ENCODE data around the gene PCBP3.

PCBP3 gene

DNA sequence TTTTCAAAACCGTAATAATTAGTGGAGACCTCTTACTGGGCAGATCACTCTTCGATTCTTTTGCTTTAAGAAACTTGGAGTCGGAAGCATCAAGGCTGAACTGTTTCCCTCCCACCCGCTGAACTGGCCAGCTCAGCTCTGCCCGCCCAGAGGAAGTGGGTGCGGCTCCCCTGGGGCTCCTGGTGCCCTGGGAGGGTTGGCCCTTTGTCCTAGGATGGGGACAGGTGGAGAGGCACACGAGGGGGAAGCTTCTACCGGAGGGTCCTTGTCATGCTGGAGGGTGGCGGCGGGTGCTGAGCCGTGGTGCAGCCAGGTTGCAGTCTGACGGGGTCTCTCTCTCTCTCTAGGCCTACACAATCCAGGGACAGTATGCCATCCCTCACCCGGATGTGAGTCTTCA is 273.7 kb downstream of the PCBP3 start:
- DNase-seq, result no peak

GRCh38 chr21:45918011-45918410 is 274.5 kb downstream of the PCBP3 start:
- DNase-seq, result no peak

- no peak for DNase-seq
These were observed 275.4 kb downstream of the PCBP3 start for GRCh38 chr21:45918835-45919447.

GRCh38 chr21:45919593-45919992 is 276.1 kb downstream of the PCBP3 start:
- no peak for DNase-seq

DNA sequence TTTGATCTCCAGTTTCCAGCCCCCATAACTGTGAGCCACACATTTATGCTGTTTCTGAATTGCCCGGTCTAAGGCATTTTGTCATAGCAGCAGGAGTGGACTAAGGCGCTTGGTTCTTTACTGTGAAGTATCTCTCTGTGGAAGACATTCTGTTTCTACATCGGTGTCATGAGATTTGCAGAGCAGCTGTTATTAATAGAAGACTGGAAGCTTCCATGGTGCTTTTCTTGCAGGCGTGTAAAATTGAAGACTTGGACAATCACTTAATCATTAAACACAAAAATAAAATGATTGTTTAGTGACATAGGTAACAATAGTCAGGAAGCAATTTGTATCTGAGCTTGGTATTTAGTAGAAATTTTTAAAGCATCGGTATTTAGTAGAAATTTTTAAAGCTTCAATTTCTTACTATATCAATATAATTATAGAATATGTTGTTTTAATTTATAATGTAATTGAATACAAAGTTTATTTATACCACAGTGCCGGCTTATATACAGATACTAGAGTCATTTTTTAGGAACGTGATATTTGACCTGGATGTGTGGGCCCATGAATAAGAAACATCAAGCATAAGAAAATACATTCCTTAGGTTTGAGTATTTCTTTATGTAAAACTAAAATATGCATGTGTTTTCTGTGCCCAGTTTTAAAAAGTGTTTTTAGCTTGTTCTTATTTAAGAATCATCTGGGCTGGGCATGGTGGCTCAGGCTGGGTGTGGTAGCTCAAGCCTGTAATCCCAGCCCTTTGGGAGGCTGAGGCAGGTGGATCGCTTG is 277.5 kb downstream of the PCBP3 start:
- DNase-seq, result no peak

GRCh38 chr21:45921917-45922316 is 278.4 kb downstream of the PCBP3 start:
- DNase-seq, result no peak

DNA sequence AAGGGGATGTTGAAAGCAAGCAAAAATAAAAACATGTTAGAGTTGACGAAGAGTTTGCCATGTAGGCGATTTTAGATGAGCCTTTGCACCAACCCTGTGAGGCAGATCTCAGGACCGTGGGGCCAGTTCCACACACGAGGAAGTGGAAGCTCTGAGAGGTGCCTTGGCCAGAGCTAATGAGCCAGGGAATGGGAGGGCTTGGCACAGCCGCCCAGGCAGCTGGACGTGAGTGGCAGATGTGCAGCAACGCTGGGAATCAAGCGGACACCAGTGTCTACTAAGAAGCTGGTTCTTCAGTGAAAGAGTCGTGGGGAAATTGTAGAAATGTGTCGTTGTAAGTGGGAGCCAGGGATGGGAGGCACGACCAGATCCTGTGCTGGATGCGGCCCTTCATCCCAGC is 279.1 kb downstream of the PCBP3 start:
- DNase-seq, result no peak

DNA sequence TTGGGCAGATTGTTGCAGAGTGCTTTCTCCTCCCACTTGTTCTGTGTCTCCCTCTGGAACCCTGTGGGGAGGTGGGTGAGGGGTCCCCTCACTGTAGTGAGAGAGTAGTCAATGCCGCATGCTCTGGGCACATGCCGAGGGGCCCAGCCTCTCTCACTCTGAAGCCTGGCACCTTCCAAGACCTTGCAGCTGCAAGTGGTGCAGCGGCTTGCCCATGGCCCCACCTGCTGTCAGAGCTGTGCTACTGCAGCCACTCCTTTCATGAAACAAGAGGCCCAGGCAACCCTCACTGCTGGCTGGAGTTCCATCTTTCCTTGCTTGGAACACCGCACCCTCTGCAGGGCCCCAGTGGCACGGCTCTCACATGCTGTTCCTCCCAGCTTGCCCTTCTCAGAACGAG is 279.6 kb downstream of the PCBP3 start:
- peak; percentile 63 for DNase-seq

GRCh38 chr21:45926281-45926680 is 282.8 kb downstream of the PCBP3 start:
- no peak for DNase-seq

DNA sequence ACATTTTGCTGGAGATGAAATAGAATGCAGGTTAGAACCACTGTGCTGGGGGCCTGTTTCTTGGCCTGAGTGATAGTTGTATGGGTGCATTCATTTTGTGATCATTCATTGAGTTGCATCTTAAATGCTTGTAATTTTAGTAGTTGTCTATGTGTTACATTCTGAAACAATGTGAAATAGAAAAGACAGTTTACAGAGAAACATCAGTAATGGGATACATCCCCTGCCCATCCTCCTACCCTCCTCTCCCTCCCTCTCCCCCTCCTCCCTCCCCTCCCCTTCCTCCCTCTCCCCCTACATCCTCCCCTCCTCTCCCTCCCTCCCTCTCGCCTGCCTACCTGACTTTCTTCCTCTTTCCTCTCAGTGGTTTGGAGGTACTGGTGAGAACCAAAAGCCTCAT is 283.5 kb downstream of the PCBP3 start:
- no peak for DNase-seq

DNA sequence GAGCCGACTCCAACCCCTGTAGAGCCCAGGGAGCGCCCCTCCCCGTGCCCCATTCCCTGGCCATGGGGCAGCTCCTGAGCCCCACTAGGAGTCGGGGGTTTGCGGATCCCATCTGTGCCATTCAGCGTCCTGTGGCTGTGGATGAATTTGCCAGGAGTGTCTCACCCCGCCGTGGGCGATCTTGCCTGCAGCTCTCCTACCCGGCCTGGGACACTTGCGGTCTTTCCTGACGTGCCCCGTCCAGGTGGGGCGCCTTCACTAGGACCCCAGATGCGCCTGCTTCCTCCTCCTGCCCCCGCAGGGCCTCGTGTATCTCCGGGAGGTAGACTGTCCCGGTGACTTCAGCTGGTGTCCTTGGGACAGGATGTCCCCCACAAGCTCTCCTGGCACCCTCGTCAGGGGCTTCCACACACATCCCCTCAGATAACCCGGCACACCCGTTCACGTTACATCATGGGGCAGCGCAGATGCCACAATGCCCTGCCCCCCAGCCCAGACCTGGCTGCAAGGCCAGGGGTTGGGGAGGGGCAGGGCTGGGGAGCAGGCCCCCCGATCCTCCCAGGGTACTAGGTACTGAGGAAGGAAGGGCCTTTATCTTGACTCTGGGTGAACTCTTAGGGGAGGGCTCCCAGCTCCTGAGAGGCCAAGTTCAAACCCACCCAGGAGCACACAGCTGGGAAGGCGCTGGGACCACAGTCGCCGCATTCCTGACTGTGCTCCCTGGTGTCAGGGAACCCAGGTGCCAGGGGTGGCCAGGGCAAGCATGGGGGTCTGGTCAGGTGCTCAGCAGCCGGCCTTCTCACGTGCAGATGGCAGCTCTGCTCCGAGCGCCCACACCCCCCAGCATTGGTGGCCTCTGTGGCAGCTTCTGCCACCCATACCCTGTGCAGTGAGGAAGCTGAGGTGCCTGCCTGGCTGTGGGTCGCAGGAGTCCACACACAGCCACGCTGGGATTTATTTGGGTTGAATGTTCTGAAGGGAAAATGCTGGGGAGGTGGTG is 284.6 kb downstream of the PCBP3 start:
- DNase-seq, result no peak

DNA sequence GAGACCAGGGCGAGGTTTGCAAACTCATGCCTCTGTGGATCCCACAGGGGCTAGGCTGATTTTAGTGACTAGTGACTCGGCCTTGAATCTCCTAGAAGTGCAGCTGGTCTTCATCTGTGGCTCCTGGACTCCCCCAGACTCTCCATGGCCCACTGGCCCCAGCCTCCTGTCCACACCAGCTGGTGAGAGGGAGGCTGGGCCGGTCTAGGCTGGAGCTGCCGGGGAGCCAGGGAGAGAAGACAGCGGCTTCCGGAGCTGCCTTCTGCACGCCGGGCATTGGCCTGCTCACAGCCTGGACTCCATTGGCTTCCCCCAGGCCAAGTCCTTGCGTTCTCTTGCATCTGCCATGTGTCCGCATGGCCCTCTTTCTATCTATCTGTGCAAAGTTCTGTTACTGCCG is 285.9 kb downstream of the PCBP3 start:
- no peak for DNase-seq

GRCh38 chr21:45930231-45930760 is 286.8 kb downstream of the PCBP3 start:
- DNase-seq, result no peak

- no peak for DNase-seq
These were observed 287.3 kb downstream of the PCBP3 start for GRCh38 chr21:45930792-45931191.

DNA sequence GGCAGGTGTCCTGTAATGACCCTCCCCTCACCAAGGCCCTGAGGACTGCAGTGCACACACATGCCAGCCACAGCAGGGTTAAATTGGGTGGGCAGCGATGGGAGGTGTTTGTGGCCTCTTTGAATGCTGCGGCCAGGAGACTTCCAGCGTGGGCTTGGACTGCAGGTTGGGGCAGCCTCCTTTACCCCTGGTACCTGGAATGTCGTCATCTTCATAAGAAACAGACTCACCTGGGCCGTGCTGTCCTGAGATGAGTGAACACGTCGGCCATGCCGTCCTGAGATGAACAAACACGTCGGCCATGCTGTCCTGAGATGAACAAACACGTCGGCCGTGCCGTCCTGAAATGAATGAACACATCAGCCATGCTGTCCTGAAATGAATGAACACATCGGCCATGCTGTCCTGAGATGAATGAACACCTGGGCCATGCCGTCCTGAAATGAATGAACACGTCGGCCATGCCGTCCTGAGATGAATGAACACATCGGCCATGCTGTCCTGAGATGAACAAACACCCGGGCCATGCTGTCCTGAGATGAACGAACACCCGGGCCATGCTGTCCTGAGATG is 288.0 kb downstream of the PCBP3 start:
- no peak for DNase-seq

DNA sequence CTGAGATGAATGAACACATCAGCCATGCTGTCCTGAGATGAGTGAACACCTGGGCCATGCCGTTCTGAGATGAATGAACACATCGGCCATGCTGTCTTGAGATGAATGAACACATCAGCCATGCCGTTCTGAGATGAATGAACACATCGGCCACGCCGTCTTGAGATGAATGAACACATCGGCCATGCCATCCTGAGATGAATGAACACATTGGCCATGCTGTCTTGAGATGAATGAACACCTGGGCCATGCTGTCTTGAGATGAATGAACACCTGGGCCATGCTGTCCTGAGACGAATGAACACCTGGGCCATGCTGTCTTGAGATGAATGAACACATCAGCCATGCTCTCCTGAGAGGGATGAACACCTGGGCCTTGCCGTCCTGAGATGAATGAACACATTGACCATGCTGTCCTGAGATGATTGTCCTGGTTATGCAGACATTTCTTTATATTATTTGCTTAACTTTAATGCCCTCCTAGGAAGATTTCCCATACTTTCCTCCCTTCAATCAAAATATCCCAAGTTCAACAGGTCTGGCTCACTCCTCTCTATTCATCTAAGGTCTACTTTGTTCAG is 289.5 kb downstream of the PCBP3 start:
- DNase-seq, result no peak

DNA sequence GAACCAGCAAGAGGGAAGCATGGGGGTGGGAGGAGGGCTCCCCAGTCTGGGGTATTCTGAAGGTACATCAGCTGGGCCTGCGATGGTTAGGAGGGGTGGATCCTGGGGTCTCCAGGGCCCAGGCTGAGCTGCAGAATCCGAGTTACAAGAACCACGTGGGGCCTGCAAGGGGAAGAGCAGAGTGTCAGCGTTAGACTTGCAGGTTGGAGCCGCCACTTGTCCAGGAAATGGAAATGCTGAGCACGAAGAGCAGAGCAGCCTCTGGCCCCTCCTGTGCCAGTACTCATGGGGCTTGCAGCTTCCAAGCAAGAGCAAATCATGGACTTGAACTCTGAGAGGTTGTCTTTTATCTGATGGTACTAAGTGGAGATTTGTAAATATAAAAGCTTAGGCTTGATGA is 290.6 kb downstream of the PCBP3 start:
- DNase-seq, result no peak

DNA sequence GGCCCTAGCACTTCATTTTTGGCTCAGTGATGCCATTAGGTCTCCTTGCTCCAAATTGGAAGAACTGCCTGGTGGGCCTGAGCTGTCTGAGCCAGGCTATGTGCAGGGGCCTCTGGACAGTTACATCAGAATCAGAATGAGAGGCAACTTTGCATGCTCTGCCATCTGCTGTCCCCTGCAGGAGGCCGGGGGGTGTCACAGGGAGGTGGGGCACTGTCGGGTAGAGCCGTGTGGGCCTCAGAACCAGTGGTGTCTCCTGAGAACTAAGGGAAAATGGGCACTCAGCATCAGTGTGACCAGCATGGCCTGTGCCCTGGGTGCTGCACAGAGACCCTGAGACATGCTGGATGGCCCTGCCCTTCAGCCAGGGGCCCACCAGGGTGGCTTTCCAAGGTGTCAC is 291.0 kb downstream of the PCBP3 start:
- DNase-seq, result no peak

DNA sequence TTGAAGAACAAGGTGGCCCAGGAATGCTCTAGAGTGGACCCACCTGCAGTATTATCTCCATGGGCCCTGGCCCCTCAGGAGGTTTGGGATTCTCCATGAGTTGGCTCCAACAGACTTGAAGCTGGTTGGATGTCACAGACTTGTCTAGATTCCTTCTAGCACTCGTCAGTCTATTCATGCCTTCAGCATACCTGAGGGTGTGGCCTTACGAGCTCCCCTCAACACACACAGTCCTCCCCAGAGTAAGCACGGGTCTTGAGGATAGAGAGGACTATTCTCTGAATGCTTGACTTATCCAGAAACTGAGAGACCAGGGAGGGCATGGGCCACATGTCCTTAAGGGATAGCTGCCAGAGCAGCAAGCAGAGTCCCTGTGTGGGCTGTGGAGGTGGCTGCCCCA is 292.1 kb downstream of the PCBP3 start:
- no peak for DNase-seq

GRCh38 chr21:45937721-45938452 is 294.4 kb downstream of the PCBP3 start:
- DNase-seq, result no peak

DNA sequence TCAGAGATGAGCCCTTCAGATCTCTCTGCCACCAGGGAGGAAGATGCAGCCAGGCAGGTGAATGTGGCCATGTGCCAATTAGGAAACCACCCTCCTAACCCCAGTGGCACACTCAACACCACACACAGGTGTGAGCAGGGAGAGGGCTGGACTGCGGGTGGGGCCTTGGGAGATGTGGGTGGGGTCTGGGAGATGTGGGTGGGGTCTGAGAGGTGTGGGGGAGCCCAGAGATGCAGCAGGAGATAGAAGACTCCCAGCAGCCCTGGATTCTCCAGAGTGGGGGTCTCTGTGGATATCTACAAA is 294.9 kb downstream of the PCBP3 start:
- no peak for DNase-seq

Data from stimulated activated CD4-positive, alpha-beta T cell treated with anti-CD3 and anti-CD28 coated beads, Interleukin-12 subunit alpha, Interleukin-12 subunit beta, amount 100 ng/mL, for 4 hours (primary cell).